Activated T-helper 1 cell treated with Interleukin-2 at 50 U/mL for 16 hours (primary cell): ENCODE results near the gene CITED2.
"Not testable (repeated sequence)": the region's sequence is repeated elsewhere in the genome, so short reads cannot be mapped to it uniquely, and the experiment has no call there.

Source experiments
- DNase-seq: peaks from one replicate; pipeline ENCODE4 v3.0.0-alpha.2; 2020; ENCODE audit warnings: low read depth

The CITED2 gene, protein sequence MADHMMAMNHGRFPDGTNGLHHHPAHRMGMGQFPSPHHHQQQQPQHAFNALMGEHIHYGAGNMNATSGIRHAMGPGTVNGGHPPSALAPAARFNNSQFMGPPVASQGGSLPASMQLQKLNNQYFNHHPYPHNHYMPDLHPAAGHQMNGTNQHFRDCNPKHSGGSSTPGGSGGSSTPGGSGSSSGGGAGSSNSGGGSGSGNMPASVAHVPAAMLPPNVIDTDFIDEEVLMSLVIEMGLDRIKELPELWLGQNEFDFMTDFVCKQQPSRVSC

DNA sequence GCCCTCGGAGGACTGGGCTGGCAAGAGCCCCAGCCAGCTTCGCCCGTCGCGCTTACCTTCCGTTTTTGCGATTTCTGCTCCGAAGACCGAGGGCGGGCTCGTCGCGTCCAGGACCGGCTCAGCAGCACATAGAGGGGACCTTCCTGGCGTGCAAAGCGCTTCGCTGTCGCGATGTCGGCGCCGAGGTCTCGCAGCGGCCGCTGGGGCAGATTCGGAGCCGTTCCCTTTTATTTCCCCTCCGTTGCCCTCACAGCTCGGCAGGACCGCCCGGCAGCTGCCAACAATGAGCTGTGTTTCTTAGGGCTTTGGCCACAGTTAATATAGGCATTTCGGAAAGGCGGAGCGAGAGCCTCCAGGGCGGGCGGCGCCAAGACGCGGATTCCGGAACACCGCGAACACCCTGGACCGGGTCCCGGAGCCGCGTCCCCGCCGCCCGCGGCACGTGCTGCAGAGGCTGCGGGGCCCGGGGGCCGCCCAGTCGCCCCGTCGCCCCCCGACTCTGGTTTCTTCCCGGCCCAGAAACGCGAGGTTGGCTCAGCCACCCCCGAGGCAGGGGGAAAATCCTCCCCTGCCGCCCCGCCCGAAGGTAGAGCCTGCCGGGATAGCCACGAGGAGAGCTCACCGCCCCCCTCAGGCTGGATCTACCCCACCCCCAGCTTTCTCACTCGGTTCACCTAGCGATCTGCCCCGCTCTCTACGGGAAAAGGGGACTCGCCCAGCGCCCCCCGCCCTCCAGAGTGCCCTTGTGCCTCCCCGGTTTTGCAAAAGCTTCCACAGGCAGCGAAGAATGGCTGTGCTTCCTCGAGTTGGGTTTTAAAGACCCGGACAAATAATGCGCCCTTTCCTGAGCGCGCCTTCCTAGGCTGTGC is at the start of gene CITED2:
TSS of gene CITED2 (minus strand) at position 292 of the 869 bp plus-strand sequence. CDS start 704 bp downstream, outside the sequence.
- peak; percentile 87 for DNase-seq

DNA sequence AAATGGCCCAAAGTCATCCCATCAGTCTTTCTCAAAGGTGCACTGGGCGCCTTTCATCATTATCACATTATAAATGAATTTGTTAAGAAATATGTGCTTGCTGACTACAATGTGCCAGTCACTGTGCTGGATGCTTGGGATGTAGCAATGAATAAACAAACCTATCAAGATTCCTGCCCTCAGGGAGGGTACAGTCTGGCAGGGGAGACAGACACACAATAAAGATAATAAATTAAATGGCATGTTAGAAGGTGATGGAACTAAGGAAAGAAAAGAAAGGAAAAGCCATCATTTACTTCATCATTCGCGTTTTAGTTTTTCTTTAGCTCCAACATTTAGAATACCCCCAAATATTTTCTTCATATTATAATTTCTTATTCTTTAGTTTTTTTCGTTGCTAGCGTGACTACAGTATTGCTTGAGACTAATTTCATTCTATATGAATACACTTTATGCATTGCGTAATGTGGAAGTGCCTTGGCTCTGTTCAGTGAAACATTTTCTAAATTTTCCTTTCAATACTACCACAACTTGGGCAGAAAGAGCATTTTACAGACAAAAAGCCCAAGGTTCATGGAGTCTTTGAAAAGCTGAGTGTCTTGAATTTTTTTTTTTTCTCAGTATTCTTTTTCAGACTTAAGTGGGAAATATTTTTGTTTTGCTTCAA is 48.7 kb upstream of the CITED2 start:
- no peak for DNase-seq

DNA sequence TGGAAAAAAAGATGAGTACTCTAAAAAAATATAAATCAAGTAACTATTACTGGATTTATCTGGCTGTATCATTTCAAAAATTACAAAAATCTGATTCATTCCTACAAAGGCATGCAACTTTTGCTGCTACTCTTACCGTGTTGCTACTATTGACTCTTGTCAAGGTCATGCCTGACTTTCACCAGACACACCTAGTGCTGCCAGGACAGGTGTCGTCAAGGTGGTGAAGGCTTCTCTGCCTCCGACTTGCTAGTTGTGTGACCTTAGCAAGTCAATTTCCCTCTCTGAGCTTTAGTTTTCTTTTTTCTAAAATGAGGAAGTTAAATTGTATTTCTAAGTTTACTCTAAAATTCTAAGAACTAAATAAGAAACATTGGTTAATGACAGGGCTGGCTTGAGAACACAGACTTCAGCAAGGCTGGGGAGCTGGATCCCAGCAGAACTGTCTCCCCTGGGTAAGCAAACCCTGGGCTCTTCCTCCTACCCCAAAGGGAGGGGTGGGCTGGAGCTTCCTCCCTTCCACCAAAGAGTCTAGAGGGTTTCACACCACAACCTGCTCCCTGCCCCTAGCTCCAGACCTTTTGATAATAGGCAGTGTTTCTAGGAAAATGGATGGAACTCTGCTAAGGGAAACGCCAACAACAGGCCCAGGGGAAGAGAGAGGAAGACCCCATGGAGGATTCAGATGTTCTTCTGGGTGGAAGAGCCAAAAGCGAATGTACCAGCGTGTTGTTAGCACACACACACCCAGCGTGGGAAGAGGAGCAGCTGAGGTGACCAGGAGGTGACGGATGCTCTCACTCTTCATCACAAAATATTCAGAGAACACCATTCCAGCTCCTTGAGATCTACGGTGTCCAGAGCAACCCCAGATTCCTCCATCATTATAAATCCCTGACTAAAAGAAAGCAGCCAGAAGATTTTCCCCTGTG is 47.9 kb upstream of the CITED2 start:
- DNase-seq: no peak

DNA sequence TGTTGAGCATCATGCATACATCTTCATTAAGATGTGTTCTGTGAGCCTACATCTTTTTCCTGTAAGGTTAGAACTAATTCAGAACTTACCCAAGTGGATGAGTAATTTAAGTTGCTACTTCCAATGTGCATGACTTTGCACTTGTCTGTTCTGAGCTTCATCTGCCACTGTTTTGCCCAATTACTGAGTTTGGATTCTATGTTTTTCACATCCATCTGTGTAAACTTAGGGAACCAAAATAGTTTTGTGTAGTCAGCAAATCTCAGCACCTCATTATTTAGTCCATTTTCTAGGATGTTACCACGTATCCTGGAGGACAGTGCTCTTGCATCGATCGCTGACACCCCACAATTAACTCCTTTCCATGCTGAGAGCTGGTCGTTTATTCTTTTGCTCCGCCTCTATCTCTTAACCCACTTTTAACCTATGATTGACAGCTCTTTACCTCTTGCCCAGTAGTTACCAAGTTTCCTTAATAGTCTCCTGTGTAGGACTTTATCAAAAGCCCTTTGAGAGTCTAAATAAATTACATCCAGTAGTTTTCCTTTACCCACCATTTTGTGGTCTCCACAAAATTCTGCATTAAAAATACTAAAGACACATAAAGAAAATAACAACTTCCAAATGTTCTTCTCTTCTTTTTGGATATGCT is 44.2 kb upstream of the CITED2 start:
- DNase-seq: no peak

DNA sequence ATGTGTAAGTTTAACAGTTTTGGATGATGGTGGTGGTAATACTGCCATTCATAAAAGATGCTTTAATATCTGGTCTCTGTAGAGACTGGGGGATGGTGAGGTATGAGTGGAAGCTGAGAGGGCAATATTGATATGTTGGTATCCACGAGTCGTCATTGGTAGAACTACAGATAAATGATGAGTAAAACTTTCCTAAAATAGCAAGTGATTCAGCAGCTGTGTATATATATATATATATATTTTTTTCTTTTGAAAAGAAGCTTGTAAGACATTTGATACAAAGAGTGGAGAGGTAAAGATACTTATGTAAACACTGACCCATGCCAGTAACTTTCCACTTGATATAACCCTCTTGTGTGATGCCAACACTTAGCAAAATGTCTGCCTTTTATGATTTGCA is 41.7 kb upstream of the CITED2 start:
- DNase-seq: no peak

DNA sequence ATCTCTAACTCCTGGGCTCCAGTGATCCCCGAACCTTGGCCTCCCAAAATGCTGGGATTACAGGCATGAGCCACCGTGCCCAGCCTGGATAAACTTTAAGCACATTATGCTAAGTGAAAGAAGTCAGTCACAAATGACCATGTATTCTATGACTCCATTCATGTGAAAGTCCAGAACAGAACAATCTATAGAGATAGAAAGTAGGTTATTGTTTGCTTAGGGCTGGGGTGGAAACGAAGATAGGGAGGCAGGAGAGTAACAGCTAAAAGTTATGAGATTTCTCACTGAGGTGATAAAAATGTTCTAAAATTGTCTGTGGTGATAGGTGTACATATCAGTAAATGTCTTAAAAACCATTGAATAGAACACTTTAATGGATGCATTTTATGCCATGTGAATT is 40.9 kb upstream of the CITED2 start:
- DNase-seq: no peak

DNA sequence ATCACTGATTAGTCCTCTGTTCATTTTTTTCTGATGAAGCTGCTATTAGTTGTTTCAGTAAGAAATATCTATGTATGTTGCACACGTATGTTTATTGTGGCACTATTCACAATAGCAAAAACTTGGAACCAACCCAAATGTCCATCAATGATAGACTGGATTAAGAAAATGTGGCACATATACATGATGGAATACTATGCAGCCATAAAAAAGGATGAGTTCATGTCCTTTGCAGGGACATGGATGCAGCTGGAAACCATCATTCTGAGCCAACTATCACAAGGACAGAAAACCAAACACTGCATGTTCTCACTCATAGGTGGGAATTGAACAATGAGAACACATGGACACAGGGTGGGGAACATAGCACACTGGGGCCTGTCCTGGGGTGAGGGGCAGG is 37.7 kb upstream of the CITED2 start:
- not testable (repeated sequence) for DNase-seq

DNA sequence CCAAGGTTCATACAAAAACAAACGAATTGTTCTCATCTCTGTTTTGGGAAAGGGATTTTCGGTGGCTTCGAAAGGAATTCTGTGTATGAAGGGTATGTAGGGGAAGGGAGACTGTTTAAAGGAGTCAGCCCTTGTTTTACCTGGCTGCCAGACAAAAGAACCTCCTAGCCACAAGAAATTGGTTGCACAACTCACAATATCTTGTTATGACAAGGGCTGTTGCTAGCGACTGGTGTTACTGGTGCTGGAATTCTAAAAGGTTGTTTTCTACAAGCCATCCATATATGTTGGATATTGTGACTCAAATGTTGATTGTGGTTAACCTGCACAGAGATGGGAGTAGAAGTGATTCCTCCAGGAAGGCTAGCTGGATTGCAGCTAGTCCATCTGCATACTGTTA is 34.6 kb upstream of the CITED2 start:
- DNase-seq: no peak

DNA sequence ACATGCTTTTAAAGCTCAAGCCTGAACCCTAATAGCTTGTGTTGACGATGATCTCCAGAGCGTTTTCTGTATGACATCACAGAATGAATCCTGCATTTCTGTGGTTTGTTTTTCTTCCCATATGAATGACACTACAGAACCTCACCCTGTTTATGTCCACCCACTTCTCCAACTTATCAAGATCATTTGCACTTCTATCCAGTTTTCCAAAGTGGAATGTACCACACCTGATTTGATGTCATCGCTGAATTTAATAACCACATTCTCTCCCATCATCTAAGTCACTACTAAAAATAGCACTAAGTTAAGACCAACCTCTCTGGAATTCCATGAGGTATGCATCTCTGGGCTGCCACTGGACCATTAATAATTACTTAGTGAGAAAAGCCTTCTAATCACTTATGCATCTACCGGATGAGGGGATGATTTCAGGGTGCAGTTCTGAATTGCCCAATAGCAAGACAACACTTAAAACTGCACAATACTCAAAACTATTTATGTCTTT is 33.3 kb upstream of the CITED2 start:
- no peak for DNase-seq

DNA sequence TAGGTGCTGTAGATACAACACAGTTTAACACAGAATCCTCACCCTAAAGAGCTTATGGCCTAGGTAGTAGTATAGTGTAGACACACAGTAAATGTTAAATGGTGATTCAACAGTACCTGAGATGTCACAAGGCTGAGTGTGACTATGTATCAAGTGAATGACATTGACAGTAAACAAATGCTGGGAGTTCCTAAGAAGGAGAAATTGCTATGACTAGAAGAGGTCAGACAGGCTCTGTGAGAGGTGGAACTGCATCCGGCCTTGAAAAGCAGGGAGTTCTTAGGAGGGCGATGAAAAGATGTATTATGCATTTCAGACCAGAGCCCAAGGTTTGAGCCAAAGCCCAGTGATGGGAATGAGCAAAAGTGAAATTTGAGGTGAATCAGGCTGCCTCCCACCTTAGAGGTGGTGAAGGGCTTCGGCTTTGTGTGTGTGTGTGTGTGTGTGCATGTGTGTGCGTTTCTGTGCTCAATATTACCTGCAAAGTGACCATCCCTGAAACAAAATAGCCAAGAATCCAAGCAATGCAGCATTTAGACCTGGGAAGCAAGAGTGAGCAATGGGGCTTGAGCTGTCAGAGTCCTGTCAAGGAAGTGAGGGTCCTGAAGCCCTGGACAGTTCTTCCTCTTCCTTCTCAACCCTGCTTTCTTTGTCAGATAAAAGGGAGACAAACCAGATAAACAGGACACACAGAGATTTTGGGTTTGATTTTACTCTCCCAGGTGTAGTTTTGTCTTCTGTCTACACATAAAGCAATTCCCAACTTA is 32.3 kb upstream of the CITED2 start:
- DNase-seq: no peak

DNA sequence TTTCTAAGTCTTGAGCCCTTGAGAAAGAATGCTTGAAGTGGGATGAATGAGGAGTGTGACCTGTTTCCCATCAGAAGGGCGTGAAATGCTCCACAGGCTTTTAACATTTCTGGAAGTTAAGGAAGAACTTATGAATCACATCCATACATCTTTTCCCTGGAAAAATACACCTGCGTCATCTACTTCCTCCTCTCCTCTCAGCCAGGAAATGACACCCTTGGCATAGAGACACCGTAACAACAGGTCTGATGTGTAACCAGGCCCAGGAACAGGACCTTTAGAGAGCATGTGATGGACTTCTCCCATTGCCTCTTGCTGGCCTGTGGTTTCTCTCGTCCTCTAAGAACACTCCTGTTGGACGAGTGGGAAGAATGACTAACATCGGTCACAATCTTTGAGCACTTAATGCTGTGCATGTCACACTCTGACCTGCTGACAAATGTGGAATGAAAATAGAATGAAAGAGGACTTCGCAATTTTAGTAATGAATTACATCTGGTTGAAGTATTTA is 28.5 kb upstream of the CITED2 start:
- DNase-seq: no peak

DNA sequence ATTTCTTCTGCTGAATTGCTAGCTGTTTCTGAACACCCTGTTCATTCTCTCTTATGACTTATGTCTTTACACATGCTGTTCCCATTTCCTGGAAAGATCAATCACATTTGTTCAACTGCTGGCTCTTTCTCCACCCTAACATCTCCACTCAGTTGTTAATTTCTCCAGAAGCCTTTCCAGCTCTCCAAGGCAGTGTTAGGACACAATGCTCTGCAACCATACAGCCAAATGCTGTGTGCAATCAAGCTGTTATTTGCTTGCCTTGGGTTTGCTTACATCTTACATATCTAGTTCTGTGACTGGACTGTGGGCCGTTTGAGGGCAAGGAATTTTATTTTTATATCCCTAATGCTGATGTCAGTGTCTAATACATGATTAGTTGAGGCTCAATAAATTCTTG is 24.2 kb upstream of the CITED2 start:
- no peak for DNase-seq

DNA sequence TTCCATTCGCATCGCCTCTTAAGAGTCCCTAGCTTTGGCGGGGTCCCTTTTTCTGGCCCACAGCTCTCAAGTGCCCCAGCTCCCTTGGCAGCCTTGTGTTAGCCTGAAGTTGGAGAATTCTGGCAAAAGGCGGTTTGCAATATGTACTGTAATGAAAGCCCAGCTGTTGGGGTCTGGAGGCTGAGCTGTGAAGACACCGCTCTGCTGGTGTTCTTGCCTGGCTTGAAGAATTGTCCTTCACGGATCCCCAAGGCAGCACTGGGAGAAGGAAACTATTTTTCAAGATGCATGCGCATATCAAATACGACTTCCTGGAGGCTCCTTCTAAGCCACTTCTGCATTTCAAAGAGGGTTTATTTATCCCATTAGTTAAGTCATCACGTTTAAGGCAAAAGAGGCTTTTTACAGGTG is 21.4 kb upstream of the CITED2 start:
- DNase-seq: no peak

DNA sequence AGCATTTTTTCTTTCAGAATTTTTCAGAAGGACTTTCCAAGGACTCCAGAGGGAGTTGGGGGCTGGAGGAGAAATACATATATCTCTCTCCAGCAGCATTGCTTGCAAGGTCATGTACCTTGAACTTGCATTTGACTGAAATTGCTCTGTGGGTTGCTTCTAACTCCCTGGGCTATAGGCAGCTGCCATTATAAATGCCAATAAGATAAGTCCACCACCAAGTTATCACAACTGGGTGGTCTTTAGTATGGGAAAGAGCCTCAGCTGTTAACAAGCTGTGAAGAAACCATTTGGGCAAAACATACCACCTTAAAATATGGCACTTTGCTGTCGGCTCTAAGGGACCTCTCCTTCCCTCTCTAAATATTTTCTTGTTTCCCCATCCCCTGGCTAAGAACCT is 20.9 kb upstream of the CITED2 start:
- DNase-seq: no peak

DNA sequence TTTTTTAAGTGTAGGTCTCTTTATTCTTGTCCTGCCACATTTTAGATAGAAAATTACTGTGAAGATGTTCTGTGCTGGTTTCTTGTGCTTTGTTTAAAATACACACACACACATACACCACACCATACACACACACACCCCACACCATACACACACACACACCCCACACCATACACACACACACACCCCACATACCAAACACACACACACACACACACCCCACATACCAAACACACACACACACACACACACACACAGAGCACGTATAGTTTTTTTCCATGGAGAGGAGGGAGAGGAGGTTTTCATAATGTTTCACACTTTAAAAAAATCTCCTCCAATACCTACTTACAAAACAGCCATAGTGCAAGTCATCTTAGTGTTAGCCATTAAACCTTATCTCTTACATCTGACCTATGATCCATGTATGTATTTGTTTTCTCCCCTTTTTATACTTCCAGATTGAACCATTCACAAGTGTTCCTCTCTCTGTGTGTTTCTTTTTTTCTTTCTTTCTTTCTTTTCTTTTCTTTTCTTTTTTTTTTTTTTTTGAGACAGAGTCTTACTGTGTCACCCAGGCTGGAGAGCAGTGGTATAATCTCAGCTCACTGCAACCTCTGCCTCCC is 19.7 kb upstream of the CITED2 start:
- no peak for DNase-seq

DNA sequence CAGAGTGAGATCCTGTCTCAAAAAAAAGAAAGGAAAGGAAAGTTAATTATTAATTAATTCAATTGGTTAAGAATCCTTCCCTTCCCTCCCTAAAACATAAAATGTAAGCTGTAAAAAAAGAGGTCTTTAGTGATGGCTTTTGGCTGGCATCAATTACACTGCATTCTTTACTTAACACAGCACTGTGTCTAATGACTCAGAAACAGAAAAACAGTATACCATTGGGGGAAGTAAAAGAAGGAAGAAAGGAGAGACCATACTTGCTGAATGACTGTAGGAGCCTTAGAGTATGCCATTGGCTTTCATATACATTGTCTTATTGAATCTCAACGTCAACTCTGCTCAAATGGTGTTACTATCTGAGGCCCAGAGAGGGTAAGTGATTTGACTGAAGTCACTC is 18.3 kb upstream of the CITED2 start:
- no peak for DNase-seq

DNA sequence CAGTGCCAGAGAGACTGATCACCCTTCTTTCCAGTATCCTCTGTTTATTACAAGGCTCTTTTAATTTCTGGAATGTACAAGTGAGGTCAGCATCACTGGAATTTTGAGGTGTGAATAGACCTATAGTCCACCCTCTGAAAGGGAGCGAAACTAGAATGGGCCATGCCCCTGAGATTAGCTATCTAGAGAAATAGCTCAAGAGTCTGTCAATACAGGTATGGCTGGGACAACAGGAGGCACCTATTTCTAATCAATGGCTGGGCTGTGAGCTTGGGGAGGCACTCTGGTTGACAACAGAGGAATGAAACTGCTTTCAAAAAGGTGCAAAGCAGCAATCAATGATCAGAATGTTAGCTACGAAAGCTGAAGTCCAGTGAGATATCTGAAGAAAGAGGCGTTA is 17.3 kb upstream of the CITED2 start:
- DNase-seq: no peak

DNA sequence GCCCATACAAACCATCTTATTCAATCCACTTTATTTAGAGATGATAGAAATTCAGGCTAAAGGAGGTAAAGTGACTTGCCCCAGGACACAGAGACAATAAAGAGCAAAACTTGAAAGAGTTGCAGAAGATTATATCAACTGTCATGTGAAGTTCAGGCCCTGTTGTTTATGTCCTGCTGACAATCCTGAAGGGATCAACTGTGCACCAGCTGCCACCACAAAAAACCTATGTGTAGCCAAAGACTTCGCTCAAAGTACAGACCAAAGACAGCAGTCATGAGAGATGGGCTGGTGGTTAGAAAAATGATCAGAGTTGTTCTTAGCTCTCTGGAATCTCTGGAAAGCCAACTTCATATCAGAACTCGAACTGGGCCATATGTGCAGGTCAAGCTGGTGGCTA is 16.0 kb upstream of the CITED2 start:
- no peak for DNase-seq

DNA sequence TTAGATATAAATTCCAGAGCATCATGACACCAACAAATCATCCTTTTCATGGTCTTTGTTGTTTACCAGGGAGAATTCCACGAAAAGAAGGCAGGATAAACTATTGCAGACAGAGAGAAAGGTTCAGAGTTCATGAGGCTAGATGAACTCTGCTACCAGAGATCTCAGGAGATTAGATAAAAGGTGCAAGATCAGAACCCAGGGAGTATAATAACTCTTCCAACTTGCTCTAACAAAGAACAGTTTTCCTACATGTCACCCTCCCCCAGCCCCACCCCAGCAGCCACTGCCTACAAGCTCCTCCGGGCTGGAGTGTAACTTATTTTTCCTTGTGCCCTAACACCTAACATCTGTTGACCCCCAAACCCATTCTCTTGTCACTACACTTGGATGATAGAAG is 13.9 kb upstream of the CITED2 start:
- no peak for DNase-seq

DNA sequence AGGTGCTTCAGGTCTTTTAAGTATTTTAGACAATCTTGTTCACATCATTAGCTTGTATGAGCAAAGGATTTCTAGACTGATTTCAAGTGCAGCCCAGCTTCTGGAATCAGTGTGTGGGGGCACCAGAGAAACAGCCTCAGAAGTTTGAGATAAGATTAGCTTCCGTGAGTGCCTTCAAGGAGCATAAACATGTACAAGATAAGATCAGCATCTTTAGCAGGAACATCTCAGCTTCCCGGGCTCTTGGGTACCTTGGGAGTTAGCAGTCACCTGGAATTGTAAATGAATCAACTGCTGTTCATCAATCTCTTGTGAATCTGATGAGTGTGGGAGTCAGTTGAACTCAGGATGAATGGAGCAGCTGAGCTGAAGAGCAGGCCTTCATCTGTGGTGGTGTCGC is 12.0 kb upstream of the CITED2 start:
- no peak for DNase-seq
